Ishikawa (cell line): Measurements from ENCODE around the gene KLRK1.

Experiments
- EGR1 ChIP-seq: IDR thresholded peaks from 2 replicates; pipeline ENCODE4 v1.6.1; 2012
- MAX ChIP-seq: IDR thresholded peaks from 2 replicates; pipeline ENCODE4 v1.6.1; 2012
- RAD21 ChIP-seq: IDR thresholded peaks from 2 replicates; pipeline ENCODE4 v1.6.1; 2012; ENCODE audit warnings: low read depth
- TAF1 ChIP-seq: IDR thresholded peaks from 2 replicates; pipeline ENCODE4 v1.6.1; 2012; ENCODE audit warnings: low read depth, mild to moderate bottlenecking
- ZBTB7A ChIP-seq: IDR thresholded peaks from 2 replicates; pipeline ENCODE4 v1.6.1; 2012; ENCODE audit warnings: low read depth
- TF ChIP-seq, protein P1 (sequence below): IDR thresholded peaks from 2 replicates; pipeline ENCODE4 v1.6.1; 2012

DNA sequence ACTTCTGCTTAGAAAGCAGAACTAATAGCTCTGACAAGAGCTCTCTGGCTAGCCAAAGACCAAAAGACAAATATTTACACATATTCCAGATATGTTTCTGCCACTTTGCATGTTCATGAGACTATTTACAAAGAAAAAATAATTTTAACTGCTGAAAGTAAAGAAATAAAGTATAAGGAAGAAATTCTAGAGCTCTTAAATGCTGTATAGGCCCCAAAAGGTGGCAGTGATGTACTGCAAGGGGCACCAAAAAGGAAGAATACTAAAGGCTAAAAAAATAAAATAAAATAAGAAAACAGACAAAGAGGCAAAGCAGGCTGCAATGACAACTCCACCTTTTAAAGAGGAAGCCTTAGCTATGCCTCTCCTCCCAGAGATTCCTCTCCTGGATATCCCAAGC, 23.0 kb downstream of the KLRK1 start:
- TF ChIP-seq EGR1 (no peak), MAX (no peak), RAD21 (peak; percentile 49), ZBTB7A (no peak), TAF1 (no peak)
- TF ChIP-seq, protein P1, sequence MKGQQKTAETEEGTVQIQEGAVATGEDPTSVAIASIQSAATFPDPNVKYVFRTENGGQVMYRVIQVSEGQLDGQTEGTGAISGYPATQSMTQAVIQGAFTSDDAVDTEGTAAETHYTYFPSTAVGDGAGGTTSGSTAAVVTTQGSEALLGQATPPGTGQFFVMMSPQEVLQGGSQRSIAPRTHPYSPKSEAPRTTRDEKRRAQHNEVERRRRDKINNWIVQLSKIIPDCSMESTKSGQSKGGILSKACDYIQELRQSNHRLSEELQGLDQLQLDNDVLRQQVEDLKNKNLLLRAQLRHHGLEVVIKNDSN: no peak
